Endothelial cell of umbilical vein (primary cell): ENCODE data around the gene PDHX. TPM values are rescaled to one million over a fixed set of nuclear protein-coding genes. Genes with fewer than 3 reads are reported as not detected.

Source experiments
- BruUV-seq: library from RNA; stranded (reverse); fragments of 400-500 nt; replicated peaks from 2 replicates; lab custom pipeline; 2021; lab: Mats Ljungman, UMichigan
- CTCF ChIA-PET: fragments of 300-600, 350-600 bp; sonication (Branson Sonifier 250); formaldehyde crosslinking; loops from one replicate; lab custom pipeline; 2021; ENCODE audit warnings: antibody characterized with exemption, inconsistent platforms; lab: Charles Lee
- POLR2A ChIA-PET: fragments of 300-600, 350-600 bp; sonication (Branson Sonifier 250); formaldehyde crosslinking; loops from one replicate; lab custom pipeline; 2021; ENCODE audit warnings: antibody characterized with exemption, inconsistent platforms; lab: Charles Lee
- DNase-seq: peaks from one replicate; pipeline ENCODE4 v3.0.0-alpha.2; 2011; ENCODE audit warnings: low read depth, low spot score
- FAIRE-seq: peaks from 2 replicates; lab custom pipeline; 2011; peaks lifted over from hg19 to GRCh38; lab: Jason Lieb, UNC
- H2AFZ ChIP-seq: 2 replicates; pipeline ENCODE4 v1.6.0; 2012; ENCODE audit warnings: low read depth, low read length, control low read depth, inconsistent platforms
- H3K27ac ChIP-seq: 2 replicates; pipeline ENCODE4 v1.5.1; 2011; ENCODE audit warnings: low read depth, mild to moderate bottlenecking, control low read depth, low read length, moderate library complexity; ENCODE audit not compliant: insufficient read depth
- H3K27me3 ChIP-seq, 2 experiments: 2 replicates each; pipeline versions ENCODE4 v1.6.0 to v1.6.1; 2011; ENCODE audit warnings: low read length in 2 of 2, mixed read lengths in 1 of 2; ENCODE audit not compliant: control insufficient read depth in 2 of 2, insufficient read depth in 2 of 2
- H3K36me3 ChIP-seq, 2 experiments: 2 replicates in 1 of 2; 3 replicates in 1 of 2; pipeline ENCODE4 v1.5.1; 2011; ENCODE audit warnings: low read length in 2 of 2, mild to moderate bottlenecking in 1 of 2, moderate library complexity in 1 of 2; ENCODE audit not compliant: control insufficient read depth in 2 of 2, insufficient read depth in 2 of 2; ENCODE audit errors: extremely low read depth in 1 of 2
- H3K4me1 ChIP-seq: 3 replicates; pipeline ENCODE4 v1.5.1; 2011; ENCODE audit warnings: mild to moderate bottlenecking, low read length; ENCODE audit not compliant: control insufficient read depth, insufficient read depth; ENCODE audit errors: extremely low read depth
- H3K4me2 ChIP-seq: 2 replicates; pipeline ENCODE4 v1.6.1; 2011; ENCODE audit warnings: low read length, control low read depth, mixed read lengths; ENCODE audit not compliant: insufficient read depth
- H3K4me3 ChIP-seq, 3 experiments: fragments of 200-600 bp in 1 of 3; sonication (generic), shearing (Covaris generic) in 1 of 3; replicated peaks in 1 of 3; 2 replicates each; pipeline ENCODE4 v1.5.1; 2011 to 2016; ENCODE audit warnings: control low read depth in 3 of 3, low read length in 3 of 3, mild to moderate bottlenecking in 2 of 3, inconsistent platforms in 1 of 3, low read depth in 1 of 3, moderate library complexity in 1 of 3; ENCODE audit not compliant: insufficient read depth in 1 of 3
- H3K79me2 ChIP-seq: 2 replicates; pipeline ENCODE4 v1.6.0; 2012; ENCODE audit warnings: low read length, inconsistent platforms; ENCODE audit not compliant: control insufficient read depth, insufficient read depth
- H3K9ac ChIP-seq: replicated peaks from 2 replicates; pipeline ENCODE3; 2011; ENCODE audit warnings: low read length, control low read depth; ENCODE audit not compliant: insufficient read depth; ENCODE audit errors: extremely low read depth
- H3K9me1 ChIP-seq: replicated peaks from 3 replicates; pipeline ENCODE4 v1.6.0; 2011; ENCODE audit warnings: mild to moderate bottlenecking, low read length; ENCODE audit not compliant: control insufficient read depth, insufficient read depth; ENCODE audit errors: extremely low read depth
- H3K9me3 ChIP-seq: replicated peaks from 2 replicates; pipeline ENCODE4 v1.5.1; 2012; ENCODE audit warnings: low read length, inconsistent platforms; ENCODE audit not compliant: control insufficient read depth, insufficient read depth
- H4K20me1 ChIP-seq: replicated peaks from 2 replicates; pipeline ENCODE3; 2011; ENCODE audit warnings: mild to moderate bottlenecking, low read length; ENCODE audit not compliant: control insufficient read depth, insufficient read depth; ENCODE audit errors: extremely low read depth
- CTCF ChIP-seq, 2 donors: IDR thresholded peaks; 1 replicate in 1 of 2; 2 replicates in 1 of 2; pipeline ENCODE4 v1.5.1; 2011; ENCODE audit warnings: low read length in 2 of 2, mild to moderate bottlenecking in 2 of 2, moderate library complexity in 2 of 2, control low read depth in 1 of 2, inconsistent platforms in 1 of 2, low read depth in 1 of 2; ENCODE audit not compliant: insufficient read depth in 1 of 2; ENCODE audit errors: extremely low read depth in 1 of 2
- EZH2 ChIP-seq: IDR thresholded peaks from 2 replicates; pipeline ENCODE4 v1.6.1; 2012; ENCODE audit warnings: borderline replicate concordance, low read depth, mild to moderate bottlenecking, moderate library complexity, low read length, inconsistent platforms; ENCODE audit not compliant: severe bottlenecking
- FOS ChIP-seq: IDR thresholded peaks from 2 replicates; pipeline ENCODE4 v1.6.1; 2011; ENCODE audit warnings: mild to moderate bottlenecking, low read length, moderate library complexity, borderline replicate concordance; ENCODE audit not compliant: insufficient read depth
- GATA2 ChIP-seq: IDR thresholded peaks from 2 replicates; pipeline ENCODE4 v1.7.0; 2011; ENCODE audit warnings: low read depth, mild to moderate bottlenecking, moderate library complexity, mixed read lengths, low read length; ENCODE audit not compliant: insufficient read length, insufficient read depth
- JUN ChIP-seq: IDR thresholded peaks from 2 replicates; pipeline ENCODE4 v1.6.1; 2011; ENCODE audit warnings: borderline replicate concordance, low read depth; ENCODE audit not compliant: insufficient read length, insufficient read depth
- MAX ChIP-seq: IDR thresholded peaks from 2 replicates; pipeline ENCODE4 v1.6.1; 2011; ENCODE audit not compliant: insufficient read depth, insufficient read length
- MYC ChIP-seq: IDR thresholded peaks from one replicate; pipeline ENCODE4 v1.6.1; 2011; ENCODE audit warnings: mild to moderate bottlenecking, low read depth, low read length
- POLR2A ChIP-seq: IDR thresholded peaks from 2 replicates; pipeline ENCODE4 v1.6.1; 2012; ENCODE audit warnings: low read depth, mild to moderate bottlenecking, control low read depth, low read length
- POLR2AphosphoS5 ChIP-seq: IDR thresholded peaks from 2 replicates; pipeline ENCODE4 v1.6.1; 2012; ENCODE audit warnings: low read depth, mild to moderate bottlenecking, control low read depth, low read length, moderate library complexity; ENCODE audit not compliant: insufficient read depth
- dilution Hi-C: fragments of 300-500 bp; cut with MboI; formaldehyde crosslinking; loops from one replicate; pipeline ENCODE4 v1.15.0; 2019; ENCODE audit warnings: low sequenced_read_pairs; ENCODE audit not compliant: extremely low pct_ligation_motif_present
- intact Hi-C: fragments of 100-400 bp; cut with micrococcal nuclease; formaldehyde crosslinking; loops from one replicate; pipeline ENCODE4 v1.10.0; 2022
- polyA plus RNA-seq, 4 experiments: library from polyadenylated mRNA; depleted of rRNA in 3 of 4; stranded (reverse) in 3 of 4; unstranded in 1 of 4; fragments of >200 nt; gene quantifications; 2 replicates each; pipeline versions ENCODE4 v1.2.1 to v1.2.3, GENCODE V29; 2011 to 2012; ENCODE audit warnings: missing spikeins in 1 of 4
- total RNA-seq: library from RNA; stranded (reverse); gene quantifications from 2 replicates; pipeline ENCODE4 v1.2.3, GENCODE V29; 2021

PDHX gene
- total and polyA plus RNA-seq, 2 donors (not counting 3 experiments of a cell fraction or from before 2014, with no cell fraction given): 10.5 to 30.5 TPM

- H3K4me3 ChIP-seq: no peak overlapping the region
- dilution Hi-C loops: no loop called here
- no peak overlapping the region for H3K4me2 ChIP-seq
- intact Hi-C loops: no loop called here
- TF ChIP-seq GATA2 (no peak), MAX (no peak), JUN (no peak), POLR2AphosphoS5 (no peak), EZH2 (no peak), MYC (no peak), FOS (no peak), CTCF (IDR thresholded peaks at IDR 0.05; ENCODE audit: extremely low read depth in 1 of 2, insufficient read depth in 1 of 2, low read depth in 1 of 2, low read length in 2 of 2) (no peak), POLR2A (no peak)
- ChIA-PET CTCF (interaction anchor here (0.9 to 2.1 kb wide), 3 partner anchors 10 to 115 kb away, joined by 3 to 10 read pairs (median 3); no protein-coding TSS in a partner anchor), POLR2A (no interaction called here)
- FAIRE-seq (no peak), DNase-seq (no peak)
- H3K27ac ChIP-seq: no peak overlapping the region
- H3K36me3 ChIP-seq: no peaks in the 10 kb centered on the region
- BruUV-seq: no TSS peak
- no peak overlapping the region for H2AFZ ChIP-seq
- H3K27me3 ChIP-seq: peaks cover 0 to 7% of the 10 kb centered on the region in 2 experiments
- no peaks in the 10 kb centered on the region for H3K79me2 ChIP-seq
- no peaks in the 10 kb centered on the region for H3K9me3 ChIP-seq
- H3K9me1 ChIP-seq: no peaks in the 10 kb centered on the region
- peaks cover 7% of the 10 kb centered on the region for H3K4me1 ChIP-seq
- H3K9ac ChIP-seq: no peak overlapping the region
- no peaks in the 10 kb centered on the region for H4K20me1 ChIP-seq
Measured at GRCh38 chr11:35041070-35041554, 124.7 kb downstream of the PDHX start.
